Keratinocyte (primary cell): ENCODE data around the gene PHACTR1. TPM values are rescaled to one million over a fixed set of nuclear protein-coding genes. Genes with fewer than 3 reads are reported as not detected.

Experiments used
- DNase-seq: peaks from one replicate; pipeline ENCODE4 v3.0.0-alpha.2; 2011; ENCODE audit warnings: low read depth, missing footprints, low spot score
- FAIRE-seq: peaks from 2 replicates; lab custom pipeline; 2011; peaks lifted over from hg19 to GRCh38; lab: Jason Lieb, UNC
- H2AFZ ChIP-seq: 2 replicates; pipeline ENCODE4 v1.6.0; 2012; ENCODE audit warnings: low read length, control low read depth, inconsistent platforms; ENCODE audit not compliant: control insufficient read depth
- H3K27ac ChIP-seq: 2 replicates; pipeline ENCODE4 v1.5.1; 2011; ENCODE audit warnings: low read length; ENCODE audit not compliant: control insufficient read depth, insufficient read depth
- H3K27me3 ChIP-seq: 3 replicates; pipeline ENCODE4 v1.6.0; 2011; ENCODE audit warnings: low read length; ENCODE audit not compliant: control insufficient read depth, insufficient read depth; ENCODE audit errors: extremely low read depth
- H3K36me3 ChIP-seq, 2 experiments: 2 replicates in 1 of 2; 3 replicates in 1 of 2; pipeline ENCODE4 v1.5.1; 2011; ENCODE audit warnings: low read length in 2 of 2, mild to moderate bottlenecking in 1 of 2; ENCODE audit not compliant: control insufficient read depth in 2 of 2, insufficient read depth in 2 of 2; ENCODE audit errors: extremely low read depth in 1 of 2
- H3K4me1 ChIP-seq: 3 replicates; pipeline ENCODE4 v1.5.1; 2011; ENCODE audit warnings: low read length; ENCODE audit not compliant: control insufficient read depth, insufficient read depth; ENCODE audit errors: extremely low read depth
- H3K4me2 ChIP-seq: 3 replicates; pipeline ENCODE4 v1.6.0; 2011; ENCODE audit warnings: low read depth, low read length; ENCODE audit not compliant: control insufficient read depth, insufficient read depth; ENCODE audit errors: extremely low read depth
- H3K4me3 ChIP-seq, 3 experiments: fragments of 200-600 bp in 1 of 3; sonication (generic) in 1 of 3; 2 replicates in 2 of 3; 3 replicates in 1 of 3; pipeline ENCODE4 v1.5.1; 2011 to 2016; ENCODE audit warnings: low read length in 3 of 3, mild to moderate bottlenecking in 3 of 3, control low read depth in 2 of 3, inconsistent platforms in 1 of 3, low read depth in 1 of 3, mixed read lengths in 1 of 3, mixed run types in 1 of 3, moderate library complexity in 1 of 3; ENCODE audit not compliant: control insufficient read depth in 2 of 3, insufficient read depth in 2 of 3; ENCODE audit errors: extremely low read depth in 1 of 3
- H3K79me2 ChIP-seq: 2 replicates; pipeline ENCODE4 v1.6.0; 2012; ENCODE audit warnings: low read length; ENCODE audit not compliant: control insufficient read depth, insufficient read depth
- H3K9ac ChIP-seq: 3 replicates; pipeline ENCODE4 v1.6.0; 2011; ENCODE audit warnings: low read length; ENCODE audit not compliant: control insufficient read depth, insufficient read depth; ENCODE audit errors: extremely low read depth
- H3K9me1 ChIP-seq: 3 replicates; pipeline ENCODE4 v1.6.0; 2011; ENCODE audit warnings: low read length; ENCODE audit not compliant: control insufficient read depth, insufficient read depth; ENCODE audit errors: extremely low read depth
- H3K9me3 ChIP-seq: 2 replicates; pipeline ENCODE4 v1.5.1; 2012; ENCODE audit warnings: low read depth, low read length; ENCODE audit not compliant: control insufficient read depth
- H4K20me1 ChIP-seq: 3 replicates; pipeline ENCODE4 v1.6.0; 2011; ENCODE audit warnings: low read length; ENCODE audit not compliant: control insufficient read depth, insufficient read depth; ENCODE audit errors: extremely low read depth
- EZH2 ChIP-seq: IDR thresholded peaks from one replicate; pipeline ENCODE4 v1.6.1; 2012; ENCODE audit warnings: inconsistent platforms, mild to moderate bottlenecking, low read length, moderate library complexity
- dilution Hi-C: fragments of 300-500 bp; cut with MboI; formaldehyde crosslinking; loops from one replicate; pipeline ENCODE4 v1.7.0; 2020; ENCODE audit warnings: low sequenced_read_pairs; ENCODE audit not compliant: extremely low pct_ligation_motif_present
- polyA plus RNA-seq, 5 experiments: library from polyadenylated mRNA; depleted of rRNA in 3 of 5; stranded (reverse) in 3 of 5; stranded (forward) in 1 of 5; unstranded in 1 of 5; fragments of >200 nt; gene quantifications; 1 replicate in 1 of 5; 2 replicates in 3 of 5; 3 replicates in 1 of 5; pipeline versions ENCODE4 v1.2.1 to v1.2.3, GENCODE V29; 2011 to 2012; ENCODE audit warnings: missing spikeins in 2 of 5, low read depth in 1 of 5, low replicate concordance in 1 of 5
- TF ChIP-seq, protein P1 (sequence below), 3 experiments: IDR thresholded peaks in 1 of 3; conservative IDR thresholded peaks in 1 of 3; optimal IDR thresholded peaks in 1 of 3; 2 replicates in 2 of 3; 3 replicates in 1 of 3; pipeline versions ENCODE3 to v1.5.1; 2011; ENCODE audit warnings: low read length in 3 of 3, mild to moderate bottlenecking in 3 of 3, moderate library complexity in 2 of 3, control low read depth in 1 of 3, inconsistent platforms in 1 of 3; ENCODE audit not compliant: insufficient read depth in 2 of 3; ENCODE audit errors: extremely low read depth in 1 of 3

PHACTR1 gene
- polyA plus RNA-seq, 1 donor (not counting 4 experiments of a cell fraction or from before 2014, with no cell fraction given), result 0.22 TPM

DNA sequence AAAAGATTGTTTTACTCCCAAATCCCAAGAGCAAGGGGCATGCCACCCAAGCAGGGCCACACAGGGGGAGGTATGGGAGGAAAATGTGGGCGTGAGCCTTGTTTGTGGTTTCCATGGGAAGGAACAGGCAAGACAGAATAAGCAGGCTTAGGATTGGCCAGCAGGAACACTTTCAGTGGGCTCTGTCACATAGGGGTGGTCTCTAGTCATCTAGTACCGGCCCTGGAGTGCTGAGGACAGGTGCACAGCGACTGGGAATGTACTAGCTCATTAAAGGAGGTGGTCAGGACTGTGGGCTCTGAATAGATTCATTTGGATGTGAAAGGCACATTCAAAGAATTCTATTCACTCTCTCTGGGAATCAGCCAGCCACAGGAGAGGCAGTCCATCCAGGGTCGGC, 436.2 kb downstream of the PHACTR1 start:
- Histone ChIP-seq H3K36me3 (no peaks in the 10 kb centered on the region), H3K27me3 (no peaks in the 10 kb centered on the region), H3K9ac (no peak overlapping the region), H4K20me1 (no peaks in the 10 kb centered on the region), H3K4me2 (no peak overlapping the region), H3K9me1 (no peaks in the 10 kb centered on the region), H3K4me1 (no peaks in the 10 kb centered on the region), H3K79me2 (no peaks in the 10 kb centered on the region), H2AFZ (no peak overlapping the region), H3K4me3 (no peak overlapping the region), H3K27ac (no peak overlapping the region), H3K9me3 (no peaks in the 10 kb centered on the region)
- TF ChIP-seq EZH2, result no peak
- TF ChIP-seq, protein P1, sequence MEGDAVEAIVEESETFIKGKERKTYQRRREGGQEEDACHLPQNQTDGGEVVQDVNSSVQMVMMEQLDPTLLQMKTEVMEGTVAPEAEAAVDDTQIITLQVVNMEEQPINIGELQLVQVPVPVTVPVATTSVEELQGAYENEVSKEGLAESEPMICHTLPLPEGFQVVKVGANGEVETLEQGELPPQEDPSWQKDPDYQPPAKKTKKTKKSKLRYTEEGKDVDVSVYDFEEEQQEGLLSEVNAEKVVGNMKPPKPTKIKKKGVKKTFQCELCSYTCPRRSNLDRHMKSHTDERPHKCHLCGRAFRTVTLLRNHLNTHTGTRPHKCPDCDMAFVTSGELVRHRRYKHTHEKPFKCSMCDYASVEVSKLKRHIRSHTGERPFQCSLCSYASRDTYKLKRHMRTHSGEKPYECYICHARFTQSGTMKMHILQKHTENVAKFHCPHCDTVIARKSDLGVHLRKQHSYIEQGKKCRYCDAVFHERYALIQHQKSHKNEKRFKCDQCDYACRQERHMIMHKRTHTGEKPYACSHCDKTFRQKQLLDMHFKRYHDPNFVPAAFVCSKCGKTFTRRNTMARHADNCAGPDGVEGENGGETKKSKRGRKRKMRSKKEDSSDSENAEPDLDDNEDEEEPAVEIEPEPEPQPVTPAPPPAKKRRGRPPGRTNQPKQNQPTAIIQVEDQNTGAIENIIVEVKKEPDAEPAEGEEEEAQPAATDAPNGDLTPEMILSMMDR (optimal IDR thresholded peaks at IDR 0.05 in 1 of 3, IDR thresholded peaks at IDR 0.05 in 1 of 3, conservative IDR thresholded peaks at IDR 0.05 in 1 of 3; ENCODE audit: extremely low read depth in 1 of 3, insufficient read depth in 2 of 3, low read length in 3 of 3), result no peak
- FAIRE-seq, result no peak
- DNase-seq, result no peak
- dilution Hi-C loops, result no loop called here

DNA sequence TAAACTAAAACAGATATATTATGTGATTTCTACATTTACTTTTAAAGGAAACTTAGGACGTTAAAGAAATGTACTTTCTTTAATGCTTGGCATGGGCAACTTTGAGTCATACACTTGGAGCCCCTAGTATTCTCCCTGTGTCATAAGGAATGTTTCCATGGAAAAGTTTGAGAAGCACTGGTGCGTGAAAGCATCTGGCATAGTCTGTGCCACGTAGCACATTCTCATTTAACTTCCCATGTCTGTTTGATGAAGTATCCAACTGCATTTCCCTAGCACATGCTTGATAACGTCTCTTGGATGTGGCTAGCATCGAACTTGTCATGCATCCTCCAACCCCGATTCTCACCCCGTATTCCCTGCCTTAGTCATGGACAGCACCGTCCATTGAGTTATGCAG, 439.8 kb downstream of the PHACTR1 start:
- Histone ChIP-seq H3K9me3 (no peaks in the 10 kb centered on the region), H3K9me1 (no peaks in the 10 kb centered on the region), H4K20me1 (no peaks in the 10 kb centered on the region), H3K4me3 (no peak overlapping the region), H3K27ac (no peak overlapping the region), H2AFZ (no peak overlapping the region), H3K36me3 (no peaks in the 10 kb centered on the region), H3K27me3 (no peaks in the 10 kb centered on the region), H3K9ac (no peak overlapping the region), H3K79me2 (no peaks in the 10 kb centered on the region), H3K4me2 (no peak overlapping the region), H3K4me1 (no peaks in the 10 kb centered on the region)
- FAIRE-seq, result no peak
- TF ChIP-seq, protein P1 (optimal IDR thresholded peaks at IDR 0.05 in 1 of 3, IDR thresholded peaks at IDR 0.05 in 1 of 3, conservative IDR thresholded peaks at IDR 0.05 in 1 of 3; ENCODE audit: extremely low read depth in 1 of 3, insufficient read depth in 2 of 3, low read length in 3 of 3), result no peak
- no peak for TF ChIP-seq EZH2
- no peak for DNase-seq
- dilution Hi-C loops, result no loop called here
